Adipose tissue (tissue), 3 donors: ENCODE measurements around the gene DAAM2. TPM values are rescaled to one million over a fixed set of nuclear protein-coding genes. Genes with fewer than 3 reads are reported as not detected.

Experiments
- H3K27ac ChIP-seq: one replicate; pipeline ENCODE4 v1.5.1; 2013; ENCODE audit warnings: low read depth, low read length
- WGBS, 3 donors: extraction: QIAGEN DNeasy Blood & Tissue Kit; methylation state at CpG; one replicate each; pipeline ENCODE4 v1.1.7; 2013; 5-methylcytosine and 5-hydroxymethylcytosine counted together
- polyA plus RNA-seq, 3 donors: library from polyadenylated mRNA; stranded (reverse); fragments of 200-250 nt; gene quantifications; one replicate each; pipeline ENCODE4 v1.2.3, GENCODE V29; 2013
- donor health status: healthy with polysubstance abuse.
- donor health status: Bipolar disorder and iron deficiency.
- donor health status: healthy.

The DAAM2 gene
- polyA plus RNA-seq, 3 donors = 6.4 to 51.6 (median 16.7) TPM

DNA sequence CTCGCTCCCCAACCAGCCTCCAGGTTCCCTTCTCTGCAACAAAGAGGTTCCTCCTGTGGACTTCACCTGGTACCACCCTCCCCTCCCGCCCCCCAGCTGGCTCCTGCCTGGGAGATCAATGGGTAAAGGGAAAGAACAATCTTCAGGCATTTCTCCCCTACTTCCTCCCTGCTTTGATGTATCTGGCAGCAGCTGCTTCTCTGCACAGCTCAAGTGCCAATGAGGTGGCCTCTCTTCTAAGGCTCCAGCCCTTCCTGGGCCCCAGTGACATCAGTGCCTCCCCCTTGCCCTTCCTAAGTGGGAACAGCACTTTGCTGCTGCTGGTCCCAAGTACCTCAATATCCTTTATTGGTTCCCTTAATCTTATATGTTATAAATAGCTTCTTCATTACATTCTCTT, 118.6 kb downstream of the DAAM2 start:
- 87 to 92% (median 91%) methylated on average over 2 of the region's 2 CpGs for WGBS, 3 donors
- no peak overlapping the region for H3K27ac ChIP-seq

DNA sequence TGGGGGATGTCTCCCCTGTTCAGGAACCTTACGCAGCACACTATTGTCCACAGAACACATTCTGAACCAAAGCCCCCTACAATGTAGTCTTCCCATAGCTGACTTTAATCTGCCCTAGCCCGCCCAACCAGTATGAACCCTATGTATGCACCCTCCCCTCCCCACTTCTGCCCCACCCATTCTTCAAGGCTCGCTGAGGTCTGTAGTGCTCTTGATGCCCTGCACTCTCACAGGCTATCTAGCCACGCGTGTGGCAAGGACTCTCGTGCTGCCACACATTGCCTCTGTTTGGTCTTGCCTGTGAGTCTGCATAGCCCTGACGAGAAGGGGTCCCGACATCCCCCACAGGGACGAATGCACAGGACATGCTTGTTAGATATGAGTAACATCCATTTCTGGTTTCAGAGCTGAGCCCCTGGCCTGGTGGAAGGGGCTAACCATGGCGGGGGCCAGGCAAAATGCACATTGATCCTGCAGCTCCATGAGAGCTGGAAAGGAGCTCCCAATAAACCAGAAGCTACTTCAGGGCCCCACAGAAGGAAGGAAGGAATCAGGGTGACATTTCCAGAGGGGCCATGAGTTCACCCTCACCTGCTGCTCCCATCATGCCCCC, 119.4 kb downstream of the DAAM2 start:
- WGBS, 3 donors = 94 to 97% (median 96%) methylated on average over 10 of the region's 10 CpGs
- no peak overlapping the region for H3K27ac ChIP-seq

DNA sequence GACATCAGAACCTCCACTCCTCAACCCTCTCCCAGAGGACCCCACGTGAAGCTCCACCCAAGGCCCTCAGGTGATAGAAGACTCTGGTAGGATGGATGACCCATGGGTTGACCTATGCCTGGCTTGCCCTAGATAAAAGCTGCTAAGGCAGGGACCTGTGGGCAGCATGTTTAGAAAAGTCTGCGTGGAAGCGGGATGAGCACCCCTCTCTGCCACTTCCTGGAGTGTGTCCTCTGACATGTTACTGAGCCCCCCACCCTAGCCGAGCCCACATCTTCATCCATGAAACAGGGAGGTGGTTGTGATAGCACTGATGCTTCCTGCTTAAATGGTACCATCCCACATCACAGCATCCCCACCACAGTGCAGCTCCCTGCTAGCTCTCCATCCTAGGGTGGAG, 120.3 kb downstream of the DAAM2 start:
- WGBS, 3 donors = 90 to 94% (median 91%) methylated on average over 4 of the region's 4 CpGs
- no peak overlapping the region for H3K27ac ChIP-seq

- H3K27ac ChIP-seq = no peak overlapping the region
- 91 to 95% (median 95%) methylated on average over 12 of the region's 12 CpGs for WGBS, 3 donors
These were observed 121.3 kb downstream of the DAAM2 start for GRCh38 chr6:39913391-39913916.

DNA sequence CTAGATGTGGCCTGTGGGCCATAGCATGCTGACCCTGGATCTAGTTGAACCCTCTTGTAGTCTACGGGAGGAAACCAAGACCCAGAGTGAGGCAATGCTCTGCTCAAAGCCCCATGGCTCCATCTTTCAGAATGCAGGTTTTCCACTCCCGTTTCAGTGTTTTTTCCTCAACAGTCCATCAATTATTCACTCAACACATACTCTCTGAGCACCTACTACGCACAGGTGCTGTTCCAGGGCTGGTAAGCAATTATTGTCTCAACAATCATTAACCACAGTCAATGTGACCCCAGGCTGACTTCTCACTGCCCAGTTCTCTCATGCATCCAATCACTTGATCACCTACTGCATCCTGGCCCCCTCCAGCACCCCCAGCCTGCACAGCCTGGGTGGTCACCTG, 122.1 kb downstream of the DAAM2 start:
- no peak overlapping the region for H3K27ac ChIP-seq
- 95 to 98% (median 95%) methylated on average over 3 of the region's 3 CpGs for WGBS, 3 donors

DNA sequence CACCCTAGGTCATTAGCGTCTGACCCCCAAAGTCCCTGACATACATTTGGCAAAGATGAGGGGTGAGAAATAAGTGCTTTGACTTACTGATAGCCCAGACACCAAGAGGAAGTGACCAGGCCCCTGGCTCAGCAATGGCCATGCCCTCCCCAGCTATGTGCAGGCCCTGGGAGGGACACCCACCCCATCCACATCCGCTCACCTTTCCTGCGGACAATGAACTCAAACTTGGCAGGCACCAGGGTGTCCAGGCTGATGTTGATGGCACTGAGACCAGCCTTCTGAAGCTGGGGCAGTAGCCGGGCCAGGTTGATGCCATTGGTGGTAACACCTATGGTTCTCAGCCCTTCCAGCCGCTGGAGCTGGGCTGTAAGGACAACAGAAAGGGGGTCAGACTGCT, 123.7 kb downstream of the DAAM2 start:
- 95 to 100% (median 97%) methylated on average over 5 of the region's 5 CpGs for WGBS, 3 donors
- no peak overlapping the region for H3K27ac ChIP-seq

- 84 to 89% (median 87%) methylated on average over 4 of the region's 4 CpGs for WGBS, 3 donors
- no peak overlapping the region for H3K27ac ChIP-seq
These were observed 125.2 kb downstream of the DAAM2 start for GRCh38 chr6:39917329-39917728.

GRCh38 chr6:39917981-39918380, 125.8 kb downstream of the DAAM2 start:
- 48 to 81% (median 80%) methylated on average over 3 of the region's 3 CpGs for WGBS, 3 donors

GRCh38 chr6:39918831-39919230, 126.7 kb downstream of the DAAM2 start:
- no peak overlapping the region for H3K27ac ChIP-seq
- 87 to 94% (median 92%) methylated on average over 5 of the region's 5 CpGs for WGBS, 3 donors

More at GRCh38 chr6:39917981-39918380, 125.8 kb downstream of the DAAM2 start:
- H3K27ac ChIP-seq = no peak overlapping the region

DNA sequence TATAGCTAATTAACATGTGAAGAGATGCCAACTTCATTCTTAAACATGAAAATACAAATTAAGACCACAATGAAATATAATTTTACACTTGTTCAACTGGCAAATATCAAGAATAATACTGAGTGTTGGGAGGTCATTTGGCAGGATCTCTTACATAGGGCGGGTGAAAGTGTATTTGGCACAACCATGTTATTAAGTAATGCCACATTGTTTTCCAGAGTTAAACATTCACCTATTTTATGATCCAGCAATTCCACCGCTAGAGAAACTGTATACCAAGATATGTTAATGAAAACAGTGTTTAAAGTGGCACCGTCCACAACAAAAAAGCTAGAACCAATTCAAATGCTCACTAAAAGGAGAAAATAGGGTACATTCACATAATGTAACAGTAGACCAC, 128.0 kb downstream of the DAAM2 start:
- WGBS, 3 donors = 25 to 84% (median 78%) methylated on average over 3 of the region's 3 CpGs
- H3K27ac ChIP-seq = no peak overlapping the region

- WGBS, 3 donors = 94 to 96% (median 95%) methylated on average over 5 of the region's 5 CpGs
- no peak overlapping the region for H3K27ac ChIP-seq
These were observed 130.6 kb downstream of the DAAM2 start for GRCh38 chr6:39922821-39923220.

DNA sequence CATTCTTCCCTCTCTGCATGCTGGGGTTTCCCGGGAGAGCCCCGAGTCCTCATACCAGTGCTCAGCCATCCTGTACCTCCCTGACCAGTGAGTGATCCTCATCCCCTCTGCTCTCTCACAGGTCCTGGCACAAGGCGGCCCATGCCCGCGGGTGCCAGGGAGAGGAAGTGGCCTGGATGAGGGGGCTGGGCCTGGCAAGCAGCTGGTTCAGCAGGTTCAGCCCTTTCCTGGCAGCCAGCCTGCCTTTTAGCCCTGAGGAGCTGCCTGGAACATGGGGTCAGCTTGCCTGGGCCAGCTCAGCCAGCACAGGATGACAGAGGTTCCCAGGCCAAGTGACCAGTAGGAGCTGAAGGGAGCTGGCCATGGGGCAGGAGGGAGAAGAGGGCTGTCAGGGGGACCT, 131.2 kb downstream of the DAAM2 start:
- no peak overlapping the region for H3K27ac ChIP-seq
- WGBS, 3 donors = 24 to 78% (median 65%) methylated on average over 5 of the region's 5 CpGs

DNA sequence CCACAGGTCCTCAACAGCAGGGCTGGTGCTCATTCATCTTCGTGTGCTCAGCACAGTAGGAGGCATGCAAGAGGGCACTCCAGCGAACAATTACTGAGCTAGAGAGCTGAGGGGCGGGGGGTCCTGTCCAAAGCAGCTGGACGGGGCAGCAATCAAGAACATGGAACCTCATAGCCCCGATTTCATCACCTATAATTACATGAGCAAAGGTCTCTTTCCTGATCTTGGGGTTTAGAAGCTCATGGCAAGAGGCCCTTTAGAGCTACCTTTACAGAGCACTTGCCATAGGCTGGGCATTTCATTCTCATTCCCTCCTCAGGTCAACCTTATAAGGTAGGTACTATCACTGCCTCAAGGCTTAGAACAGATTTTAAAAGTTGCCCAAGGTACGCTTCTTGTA, 131.7 kb downstream of the DAAM2 start:
- 55 to 79% (median 76%) methylated on average over 6 of the region's 6 CpGs for WGBS, 3 donors
- no peak overlapping the region for H3K27ac ChIP-seq

GRCh38 chr6:39924283-39924682, 132.1 kb downstream of the DAAM2 start:
- no peak overlapping the region for H3K27ac ChIP-seq
- WGBS, 3 donors = 42 to 72% (median 70%) methylated on average over 6 of the region's 6 CpGs

GRCh38 chr6:39925191-39925930, 133.2 kb downstream of the DAAM2 start:
- WGBS, 3 donors = 92 to 96% (median 92%) methylated on average over 22 of the region's 22 CpGs
- no peak overlapping the region for H3K27ac ChIP-seq

- 90 to 96% (median 93%) methylated on average over 3 of the region's 3 CpGs for WGBS, 3 donors
- no peak overlapping the region for H3K27ac ChIP-seq
These were observed 133.7 kb downstream of the DAAM2 start for GRCh38 chr6:39925931-39926290.

DNA sequence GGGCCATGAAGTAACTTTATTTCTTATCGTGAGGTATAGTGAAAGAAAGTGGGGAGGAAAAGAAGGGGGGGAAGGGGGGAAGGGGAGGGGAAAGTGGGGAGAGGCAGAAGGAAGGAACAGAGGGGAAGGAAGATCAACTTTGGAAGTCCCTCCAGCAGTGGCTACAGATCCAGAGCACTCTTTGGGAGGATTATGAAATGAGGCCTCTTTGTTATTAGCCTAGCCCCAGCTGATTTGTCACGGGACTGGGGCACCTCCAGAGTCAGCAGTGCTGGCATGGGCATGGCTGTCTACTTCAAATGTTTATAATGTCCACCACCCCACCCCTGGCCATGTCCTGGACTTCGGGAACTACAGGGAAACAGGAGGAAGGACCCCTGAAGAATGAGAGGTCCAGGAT, 134.5 kb downstream of the DAAM2 start:
- H3K27ac ChIP-seq = no peak overlapping the region

DNA sequence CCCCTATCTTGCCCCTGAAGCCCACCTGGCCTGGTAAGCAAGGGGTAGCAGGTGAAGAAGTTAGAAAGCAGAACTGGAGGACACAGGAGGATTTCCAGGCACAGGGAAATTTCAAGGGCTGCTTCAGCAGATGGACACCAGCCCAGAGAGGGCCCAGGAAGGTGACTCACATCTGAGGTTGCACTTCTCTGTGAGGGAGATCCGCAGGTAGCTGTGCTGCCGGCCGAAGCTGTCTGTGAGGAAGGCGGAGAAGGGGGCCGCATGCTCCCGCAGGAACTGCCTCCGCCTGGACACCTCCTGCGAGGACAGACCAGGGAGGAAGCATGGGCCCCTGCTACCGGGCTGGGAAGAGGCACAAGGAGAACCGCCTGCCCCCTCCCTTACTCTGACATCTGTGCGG, 135.0 kb downstream of the DAAM2 start:
- 89 to 94% (median 92%) methylated on average over 11 of the region's 11 CpGs for WGBS, 3 donors

More for the DNA sequence above, 134.5 kb downstream of the DAAM2 start:
- WGBS, 3 donors = 69 to 75% (median 74%) methylated on average over 3 of the region's 3 CpGs

GRCh38 chr6:39929039-39929732, 137.0 kb downstream of the DAAM2 start:
- no peak overlapping the region for H3K27ac ChIP-seq
- 49 to 91% (median 62%) methylated on average over 9 of the region's 9 CpGs for WGBS, 3 donors

More for the DNA sequence above, 135.0 kb downstream of the DAAM2 start:
- no peak overlapping the region for H3K27ac ChIP-seq
